Endothelial cell of umbilical vein (primary cell): ENCODE measurements around the gene OPTC. TPM values are rescaled to one million over a fixed set of nuclear protein-coding genes. Genes with fewer than 3 reads are reported as not detected.

ENCODE experiments used
- BruUV-seq: library from RNA; stranded (reverse); fragments of 400-500 nt; replicated peaks from 2 replicates; lab custom pipeline; 2021; lab: Mats Ljungman, UMichigan
- CTCF ChIA-PET: fragments of 300-600, 350-600 bp; sonication (Branson Sonifier 250); formaldehyde crosslinking; loops from one replicate; lab custom pipeline; 2021; ENCODE audit warnings: antibody characterized with exemption, inconsistent platforms; lab: Charles Lee
- POLR2A ChIA-PET: fragments of 300-600, 350-600 bp; sonication (Branson Sonifier 250); formaldehyde crosslinking; loops from one replicate; lab custom pipeline; 2021; ENCODE audit warnings: antibody characterized with exemption, inconsistent platforms; lab: Charles Lee
- DNase-seq: peaks from one replicate; pipeline ENCODE4 v3.0.0-alpha.2; 2011; ENCODE audit warnings: low read depth, low spot score
- FAIRE-seq: peaks from 2 replicates; lab custom pipeline; 2011; peaks lifted over from hg19 to GRCh38; lab: Jason Lieb, UNC
- H2AFZ ChIP-seq: 2 replicates; pipeline ENCODE4 v1.6.0; 2012; ENCODE audit warnings: low read depth, low read length, control low read depth, inconsistent platforms
- H3K27ac ChIP-seq: 2 replicates; pipeline ENCODE4 v1.5.1; 2011; ENCODE audit warnings: low read depth, mild to moderate bottlenecking, control low read depth, low read length, moderate library complexity; ENCODE audit not compliant: insufficient read depth
- H3K27me3 ChIP-seq, 2 experiments: 2 replicates each; pipeline versions ENCODE4 v1.6.0 to v1.6.1; 2011; ENCODE audit warnings: low read length in 2 of 2, mixed read lengths in 1 of 2; ENCODE audit not compliant: control insufficient read depth in 2 of 2, insufficient read depth in 2 of 2
- H3K36me3 ChIP-seq, 2 experiments: 2 replicates in 1 of 2; 3 replicates in 1 of 2; pipeline ENCODE4 v1.5.1; 2011; ENCODE audit warnings: low read length in 2 of 2, mild to moderate bottlenecking in 1 of 2, moderate library complexity in 1 of 2; ENCODE audit not compliant: control insufficient read depth in 2 of 2, insufficient read depth in 2 of 2; ENCODE audit errors: extremely low read depth in 1 of 2
- H3K4me1 ChIP-seq: 3 replicates; pipeline ENCODE4 v1.5.1; 2011; ENCODE audit warnings: mild to moderate bottlenecking, low read length; ENCODE audit not compliant: control insufficient read depth, insufficient read depth; ENCODE audit errors: extremely low read depth
- H3K4me2 ChIP-seq: 2 replicates; pipeline ENCODE4 v1.6.1; 2011; ENCODE audit warnings: low read length, control low read depth, mixed read lengths; ENCODE audit not compliant: insufficient read depth
- H3K4me3 ChIP-seq, 3 experiments: fragments of 200-600 bp in 1 of 3; sonication (generic), shearing (Covaris generic) in 1 of 3; replicated peaks in 1 of 3; 2 replicates each; pipeline ENCODE4 v1.5.1; 2011 to 2016; ENCODE audit warnings: control low read depth in 3 of 3, low read length in 3 of 3, mild to moderate bottlenecking in 2 of 3, inconsistent platforms in 1 of 3, low read depth in 1 of 3, moderate library complexity in 1 of 3; ENCODE audit not compliant: insufficient read depth in 1 of 3
- H3K79me2 ChIP-seq: 2 replicates; pipeline ENCODE4 v1.6.0; 2012; ENCODE audit warnings: low read length, inconsistent platforms; ENCODE audit not compliant: control insufficient read depth, insufficient read depth
- H3K9ac ChIP-seq: replicated peaks from 2 replicates; pipeline ENCODE3; 2011; ENCODE audit warnings: low read length, control low read depth; ENCODE audit not compliant: insufficient read depth; ENCODE audit errors: extremely low read depth
- H3K9me1 ChIP-seq: replicated peaks from 3 replicates; pipeline ENCODE4 v1.6.0; 2011; ENCODE audit warnings: mild to moderate bottlenecking, low read length; ENCODE audit not compliant: control insufficient read depth, insufficient read depth; ENCODE audit errors: extremely low read depth
- H3K9me3 ChIP-seq: replicated peaks from 2 replicates; pipeline ENCODE4 v1.5.1; 2012; ENCODE audit warnings: low read length, inconsistent platforms; ENCODE audit not compliant: control insufficient read depth, insufficient read depth
- H4K20me1 ChIP-seq: replicated peaks from 2 replicates; pipeline ENCODE3; 2011; ENCODE audit warnings: mild to moderate bottlenecking, low read length; ENCODE audit not compliant: control insufficient read depth, insufficient read depth; ENCODE audit errors: extremely low read depth
- CTCF ChIP-seq, 2 donors: IDR thresholded peaks; 1 replicate in 1 of 2; 2 replicates in 1 of 2; pipeline ENCODE4 v1.5.1; 2011; ENCODE audit warnings: low read length in 2 of 2, mild to moderate bottlenecking in 2 of 2, moderate library complexity in 2 of 2, control low read depth in 1 of 2, inconsistent platforms in 1 of 2, low read depth in 1 of 2; ENCODE audit not compliant: insufficient read depth in 1 of 2; ENCODE audit errors: extremely low read depth in 1 of 2
- EZH2 ChIP-seq: IDR thresholded peaks from 2 replicates; pipeline ENCODE4 v1.6.1; 2012; ENCODE audit warnings: borderline replicate concordance, low read depth, mild to moderate bottlenecking, moderate library complexity, low read length, inconsistent platforms; ENCODE audit not compliant: severe bottlenecking
- FOS ChIP-seq: IDR thresholded peaks from 2 replicates; pipeline ENCODE4 v1.6.1; 2011; ENCODE audit warnings: mild to moderate bottlenecking, low read length, moderate library complexity, borderline replicate concordance; ENCODE audit not compliant: insufficient read depth
- GATA2 ChIP-seq: IDR thresholded peaks from 2 replicates; pipeline ENCODE4 v1.7.0; 2011; ENCODE audit warnings: low read depth, mild to moderate bottlenecking, moderate library complexity, mixed read lengths, low read length; ENCODE audit not compliant: insufficient read length, insufficient read depth
- JUN ChIP-seq: IDR thresholded peaks from 2 replicates; pipeline ENCODE4 v1.6.1; 2011; ENCODE audit warnings: borderline replicate concordance, low read depth; ENCODE audit not compliant: insufficient read length, insufficient read depth
- MAX ChIP-seq: IDR thresholded peaks from 2 replicates; pipeline ENCODE4 v1.6.1; 2011; ENCODE audit not compliant: insufficient read depth, insufficient read length
- MYC ChIP-seq: IDR thresholded peaks from one replicate; pipeline ENCODE4 v1.6.1; 2011; ENCODE audit warnings: mild to moderate bottlenecking, low read depth, low read length
- POLR2A ChIP-seq: IDR thresholded peaks from 2 replicates; pipeline ENCODE4 v1.6.1; 2012; ENCODE audit warnings: low read depth, mild to moderate bottlenecking, control low read depth, low read length
- POLR2AphosphoS5 ChIP-seq: IDR thresholded peaks from 2 replicates; pipeline ENCODE4 v1.6.1; 2012; ENCODE audit warnings: low read depth, mild to moderate bottlenecking, control low read depth, low read length, moderate library complexity; ENCODE audit not compliant: insufficient read depth
- dilution Hi-C: fragments of 300-500 bp; cut with MboI; formaldehyde crosslinking; loops from one replicate; pipeline ENCODE4 v1.15.0; 2019; ENCODE audit warnings: low sequenced_read_pairs; ENCODE audit not compliant: extremely low pct_ligation_motif_present
- intact Hi-C: fragments of 100-400 bp; cut with micrococcal nuclease; formaldehyde crosslinking; loops from one replicate; pipeline ENCODE4 v1.10.0; 2022
- polyA plus RNA-seq, 4 experiments: library from polyadenylated mRNA; depleted of rRNA in 3 of 4; stranded (reverse) in 3 of 4; unstranded in 1 of 4; fragments of >200 nt; gene quantifications; 2 replicates each; pipeline versions ENCODE4 v1.2.1 to v1.2.3, GENCODE V29; 2011 to 2012; ENCODE audit warnings: missing spikeins in 1 of 4
- total RNA-seq: library from RNA; stranded (reverse); gene quantifications from 2 replicates; pipeline ENCODE4 v1.2.3, GENCODE V29; 2021

The OPTC gene
- total and polyA plus RNA-seq, 2 donors (not counting 3 experiments of a cell fraction or from before 2014, with no cell fraction given): not detected

GRCh38 chr1:203528063-203528462 is 34.1 kb downstream of the OPTC start:
- ChIA-PET CTCF (interaction anchor here (0.6 to 1.4 kb wide), 4 partner anchors 10 to 109 kb away, joined by 3 to 6 read pairs (median 4); no protein-coding TSS in a partner anchor), POLR2A (no interaction called here)
- Histone ChIP-seq H3K9me3 (no peaks in the 10 kb centered on the region), H3K4me1 (no peaks in the 10 kb centered on the region), H3K9me1 (no peaks in the 10 kb centered on the region), H3K79me2 (no peaks in the 10 kb centered on the region), H3K36me3 (no peaks in the 10 kb centered on the region), H3K4me3 (no peak overlapping the region), H3K27me3 (no peaks in the 10 kb centered on the region), H2AFZ (no peak overlapping the region), H3K4me2 (no peak overlapping the region), H3K27ac (no peak overlapping the region), H3K9ac (no peak overlapping the region), H4K20me1 (no peaks in the 10 kb centered on the region)
- intact Hi-C loops (no loop called here), dilution Hi-C loops (no loop called here)
- no TSS peak for BruUV-seq
- FAIRE-seq (no peak), DNase-seq (no peak)
- TF ChIP-seq EZH2 (no peak), CTCF (IDR thresholded peaks at IDR 0.05; ENCODE audit: extremely low read depth in 1 of 2, insufficient read depth in 1 of 2, low read depth in 1 of 2, low read length in 2 of 2) (no peak), FOS (no peak)

- H3K4me1 ChIP-seq: no peaks in the 10 kb centered on the region
- no peak overlapping the region for H3K4me2 ChIP-seq
- no peak for TF ChIP-seq FOS
- TF ChIP-seq POLR2A: no peak
- no peak for TF ChIP-seq JUN
- no peak for TF ChIP-seq MAX
- no peak for TF ChIP-seq EZH2
- no peak for TF ChIP-seq GATA2
- TF ChIP-seq POLR2AphosphoS5: no peak
- no peak for TF ChIP-seq CTCF (IDR thresholded peaks at IDR 0.05; ENCODE audit: extremely low read depth in 1 of 2, insufficient read depth in 1 of 2, low read depth in 1 of 2, low read length in 2 of 2)
- TF ChIP-seq MYC: no peak
- H4K20me1 ChIP-seq: no peaks in the 10 kb centered on the region
- ChIA-PET POLR2A (no interaction called here), CTCF (no interaction called here)
- intact Hi-C loops: no loop called here
- peaks cover 0 to under 1% of the 10 kb centered on the region in 2 experiments for H3K27me3 ChIP-seq
- no peaks in the 10 kb centered on the region for H3K9me3 ChIP-seq
- DNase-seq: no peak
- no peaks in the 10 kb centered on the region for H3K36me3 ChIP-seq
- H3K9ac ChIP-seq: no peak overlapping the region
- H3K79me2 ChIP-seq: no peaks in the 10 kb centered on the region
- H2AFZ ChIP-seq: no peak overlapping the region
- H3K27ac ChIP-seq: no peak overlapping the region
- H3K9me1 ChIP-seq: no peaks in the 10 kb centered on the region
- H3K4me3 ChIP-seq: no peak overlapping the region
- BruUV-seq: no TSS peak
- dilution Hi-C loops: no loop called here
- no peak for FAIRE-seq
These were observed 35.3 kb downstream of the OPTC start for GRCh38 chr1:203528976-203529835.
